NCI-H146 treated with DMSO at 0.1 percent for 48 hours (cell line): ENCODE results near the gene SHLD1.

ENCODE experiments used
- DNase-seq: peaks from one replicate; lab custom pipeline; 2025; ENCODE audit not compliant: unreplicated experiment; lab: John Stamatoyannopoulos, UW

SHLD1 gene

GRCh38 chr20:5886788-5887187 is 136.6 kb downstream of the SHLD1 start:
- no peak for DNase-seq

- no peak for DNase-seq
These were observed 137.2 kb downstream of the SHLD1 start for GRCh38 chr20:5887386-5887785.

GRCh38 chr20:5888041-5888440 is 137.8 kb downstream of the SHLD1 start:
- DNase-seq, result no peak

- DNase-seq, result no peak
These were observed 140.7 kb downstream of the SHLD1 start for GRCh38 chr20:5890773-5891441.

GRCh38 chr20:5893052-5893451 is 142.9 kb downstream of the SHLD1 start:
- no peak for DNase-seq

- DNase-seq, result no peak
These were observed 143.4 kb downstream of the SHLD1 start for GRCh38 chr20:5893621-5894020.

- no peak for DNase-seq
These were observed 145.4 kb downstream of the SHLD1 start for GRCh38 chr20:5895626-5896025.

GRCh38 chr20:5899444-5899843 is 149.2 kb downstream of the SHLD1 start:
- no peak for DNase-seq

- DNase-seq, result no peak
These were observed 150.7 kb downstream of the SHLD1 start for GRCh38 chr20:5900908-5901307.

GRCh38 chr20:5908981-5909380 is 158.8 kb downstream of the SHLD1 start:
- DNase-seq, result no peak

GRCh38 chr20:5910186-5910585 is 160.0 kb downstream of the SHLD1 start:
- DNase-seq, result no peak

GRCh38 chr20:5913166-5913565 is 163.0 kb downstream of the SHLD1 start:
- no peak for DNase-seq
